ENCODE measurements around the gene ASNS. TPM values are rescaled to one million over a fixed set of nuclear protein-coding genes. Genes with fewer than 3 reads are reported as not detected.

ASNS gene
- total and polyA plus RNA-seq, 2 of the 8 experiments (the other 6 are each of a cell fraction or from before 2014, with no cell fraction given): 32.2 to 150 TPM

- ChIA-PET CTCF (ENCODE audit: partially characterized antibody) (no interaction called here), POLR2A (ENCODE audit: partially characterized antibody) (interaction anchor here (1.3 kb wide), 1 partner anchor 10 kb away, joined by 3 read pairs; no protein-coding TSS in a partner anchor)
- H3K79me2 ChIP-seq (ENCODE audit: control insufficient read depth in 1 of 2, insufficient read depth in 2 of 2, low read length in 2 of 2): no peaks in the 10 kb centered on the region
- TF ChIP-seq ATF3 (IDR thresholded peaks at IDR 0.05; ENCODE audit: insufficient read depth, low read depth, low read length): no peak
- no peak for TF ChIP-seq POU5F1 (IDR thresholded peaks at IDR 0.05; ENCODE audit: low read depth, low read length)
- TF ChIP-seq CTCF (IDR thresholded peaks at IDR 0.05; ENCODE audit: control extremely low read depth in 1 of 3, insufficient read depth in 1 of 3, low read depth in 1 of 3, low read length in 3 of 3): no peak
- no peak for TF ChIP-seq CHD2 (IDR thresholded peaks at IDR 0.05; ENCODE audit: low read length)
- TF ChIP-seq USF2 (IDR thresholded peaks at IDR 0.05; ENCODE audit: low read length): no peak
- no peak for TF ChIP-seq TAF1 (IDR thresholded peaks at IDR 0.05; ENCODE audit: low read depth, low read length)
- no peak for TF ChIP-seq CBX5 (IDR thresholded peaks at IDR 0.05; ENCODE audit: low read depth, low read length)
- TF ChIP-seq CBX8 (IDR thresholded peaks at IDR 0.05; ENCODE audit: borderline replicate concordance, low read depth, low read length): no peak
- no peak for TF ChIP-seq EP300 (IDR thresholded peaks at IDR 0.05; ENCODE audit: borderline replicate concordance in 1 of 2, low read depth in 2 of 2, low read length in 2 of 2)
Measured at GRCh38 chr7:97859606-97860204, 12.5 kb downstream of the ASNS start.

More at GRCh38 chr7:97859606-97860204, 12.5 kb downstream of the ASNS start:
- no peak overlapping the region for H2AK5ac ChIP-seq (ENCODE audit: low read depth, low read length)
- no peak overlapping the region for H2BK15ac ChIP-seq (ENCODE audit: low read length)
- H4K91ac ChIP-seq (replicated peaks; ENCODE audit: insufficient read length, low read length): no peak overlapping the region
- no peaks in the 10 kb centered on the region for H4K20me1 ChIP-seq (replicated peaks in 1 of 2; ENCODE audit: control insufficient read depth in 1 of 2, insufficient read depth in 2 of 2, low read length in 2 of 2)
- H2BK12ac ChIP-seq (ENCODE audit: low read depth, low read length): no peak overlapping the region
- WGBS, 2 experiments (ENCODE audit: extremely low coverage in 1 of 2, insufficient coverage in 1 of 2, insufficient read length in 1 of 2, insufficient replicate concordance in 2 of 2, low coverage in 1 of 2, low lambda C conversion rate in 2 of 2, missing lambda C conversion rate in 1 of 2): 93% methylated on average over 4 of the region's 4 CpGs; no CpG with 5 or more reads in 1 of the 2 experiments
- H2BK120ac ChIP-seq (replicated peaks; ENCODE audit: low read depth, low read length): no peak overlapping the region
- no peak overlapping the region for H4K5ac ChIP-seq (ENCODE audit: insufficient read length, low read depth, low read length)
- H3K79me1 ChIP-seq (ENCODE audit: low read depth, low read length): no peaks in the 10 kb centered on the region
- H2BK5ac ChIP-seq (ENCODE audit: low read depth, low read length): no peak overlapping the region
- H3K9me3 ChIP-seq (ENCODE audit: insufficient read depth in 2 of 2, low read depth in 1 of 2, low read length in 1 of 2): no peaks in the 10 kb centered on the region
- no peak overlapping the region for H4K8ac ChIP-seq (ENCODE audit: extremely low read depth, insufficient read depth, low read length)
- peaks cover 0 to 73% (median 16%) of the 10 kb centered on the region in 4 experiments; a peak in 6 of 8 replicates for H3K36me3 ChIP-seq (ENCODE audit: control insufficient read depth in 2 of 4, insufficient read depth in 4 of 4, low read length in 3 of 4)
- no peak for FAIRE-seq
- H3K27me3 ChIP-seq (replicated peaks in 1 of 4; ENCODE audit: control insufficient read depth in 3 of 4, extremely low read depth in 1 of 4, insufficient read depth in 3 of 4, low read length in 3 of 4): no peaks in the 10 kb centered on the region
- no peak overlapping the region for H3K14ac ChIP-seq (ENCODE audit: insufficient read length)
- H3K4me1 ChIP-seq (replicated peaks in 1 of 4; ENCODE audit: control insufficient read depth in 3 of 4, insufficient read depth in 4 of 4, low read length in 3 of 4): no peaks in the 10 kb centered on the region
- H3K4me2 ChIP-seq (ENCODE audit: insufficient read depth in 1 of 2, low read depth in 2 of 2, low read length in 2 of 2): no peak overlapping the region
- no peak overlapping the region for H3K27ac ChIP-seq (ENCODE audit: low read depth, low read length)
- H3K23ac ChIP-seq (ENCODE audit: insufficient read length): no peak overlapping the region
- H3K4ac ChIP-seq (replicated peaks; ENCODE audit: insufficient read length, low read depth, low read length): no peak overlapping the region
- H3K56ac ChIP-seq (replicated peaks; ENCODE audit: insufficient read length, low read depth, low read length): no peak overlapping the region
- no peak overlapping the region for H2AFZ ChIP-seq (ENCODE audit: low read length)
- H3K9ac ChIP-seq (replicated peaks in 1 of 4; ENCODE audit: extremely low read depth in 1 of 4, low read depth in 3 of 4, low read length in 3 of 4): no peak overlapping the region
- no peak overlapping the region for H3K18ac ChIP-seq (ENCODE audit: extremely low read depth, low read length)
- H2BK20ac ChIP-seq (ENCODE audit: low read length): no peak overlapping the region
- no peak for DNase-seq (ENCODE audit: low read depth in 1 of 2, low spot score in 2 of 2)
- H3K23me2 ChIP-seq (ENCODE audit: low read depth, low read length): no peaks in the 10 kb centered on the region
- H3K4me3 ChIP-seq (ENCODE audit: extremely low read depth in 1 of 4, insufficient read depth in 2 of 4, low read depth in 3 of 4, low read length in 4 of 4): no peak overlapping the region
